ENCODE results near the gene TCIRG1.

Gene TCIRG1

DNA sequence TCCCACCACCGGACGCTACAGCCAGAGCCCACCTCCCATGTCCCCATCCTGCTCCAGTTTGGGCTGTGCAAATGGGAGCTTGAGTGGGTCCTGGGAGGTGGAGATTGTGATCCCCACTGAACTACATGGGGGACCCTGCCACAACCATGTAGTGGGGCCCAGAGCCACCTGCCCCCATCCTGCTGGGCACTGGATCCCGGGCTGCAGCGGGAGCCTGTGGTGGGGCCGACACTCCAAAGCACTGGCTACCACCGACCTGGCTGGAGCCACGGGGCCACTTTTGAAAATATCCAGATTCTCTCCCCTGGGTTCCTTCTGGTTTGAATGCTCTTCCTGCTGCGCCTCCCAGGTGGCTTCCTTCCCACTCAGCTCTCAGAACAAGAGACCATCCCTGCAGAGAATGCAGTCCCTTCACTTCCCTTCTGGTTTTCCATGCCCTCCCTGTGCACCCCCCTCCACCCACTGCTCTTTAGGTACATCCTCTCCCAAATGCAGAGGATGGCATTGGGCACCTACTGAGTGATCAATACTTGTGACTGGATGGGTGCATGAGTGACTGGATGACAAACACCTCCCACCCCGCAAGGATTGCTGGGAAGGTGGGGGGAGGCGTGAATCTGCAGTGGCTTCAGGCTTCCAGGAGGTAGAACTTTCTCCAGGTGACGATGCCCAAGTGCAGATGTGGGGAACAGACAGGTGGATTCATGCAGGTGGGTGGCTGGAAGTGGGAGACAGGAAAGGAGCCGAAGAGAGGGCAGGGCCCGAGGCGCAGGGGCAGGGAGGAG, 34.1 kb upstream of the TCIRG1 start:
- DNase-seq (ENCODE audit: low read depth in 1 of 2, low spot score in 1 of 2): no peak

DNA sequence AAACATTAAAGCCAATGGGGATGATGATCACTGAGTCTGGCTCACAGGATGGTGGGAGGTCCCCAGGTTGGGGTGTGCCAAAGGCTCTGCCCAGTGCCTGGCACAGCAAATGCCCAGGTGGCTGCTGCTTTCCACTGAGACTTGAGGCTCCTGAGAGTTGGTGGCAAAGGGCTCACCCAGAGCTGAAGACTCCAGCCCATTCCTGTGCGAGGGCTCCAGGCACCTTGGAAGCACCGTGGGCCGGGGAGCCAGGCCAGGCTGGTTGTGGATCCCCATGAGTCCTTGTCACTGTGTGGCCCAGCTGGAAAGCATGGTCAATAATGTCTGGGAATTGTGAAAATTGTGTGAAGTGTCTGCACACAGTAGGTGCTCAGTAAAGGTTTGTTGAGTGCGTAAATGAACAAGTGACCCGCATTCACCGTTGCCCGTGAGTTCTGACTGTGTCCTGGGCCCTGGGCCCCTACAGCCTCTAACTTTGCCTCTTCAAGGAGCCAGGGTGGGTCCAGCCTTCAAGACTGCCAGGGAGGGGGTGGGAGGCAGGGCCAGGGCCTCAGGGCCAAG, 32.1 kb upstream of the TCIRG1 start:
- DNase-seq (ENCODE audit: low read depth in 1 of 2, low spot score in 1 of 2): no peak

DNA sequence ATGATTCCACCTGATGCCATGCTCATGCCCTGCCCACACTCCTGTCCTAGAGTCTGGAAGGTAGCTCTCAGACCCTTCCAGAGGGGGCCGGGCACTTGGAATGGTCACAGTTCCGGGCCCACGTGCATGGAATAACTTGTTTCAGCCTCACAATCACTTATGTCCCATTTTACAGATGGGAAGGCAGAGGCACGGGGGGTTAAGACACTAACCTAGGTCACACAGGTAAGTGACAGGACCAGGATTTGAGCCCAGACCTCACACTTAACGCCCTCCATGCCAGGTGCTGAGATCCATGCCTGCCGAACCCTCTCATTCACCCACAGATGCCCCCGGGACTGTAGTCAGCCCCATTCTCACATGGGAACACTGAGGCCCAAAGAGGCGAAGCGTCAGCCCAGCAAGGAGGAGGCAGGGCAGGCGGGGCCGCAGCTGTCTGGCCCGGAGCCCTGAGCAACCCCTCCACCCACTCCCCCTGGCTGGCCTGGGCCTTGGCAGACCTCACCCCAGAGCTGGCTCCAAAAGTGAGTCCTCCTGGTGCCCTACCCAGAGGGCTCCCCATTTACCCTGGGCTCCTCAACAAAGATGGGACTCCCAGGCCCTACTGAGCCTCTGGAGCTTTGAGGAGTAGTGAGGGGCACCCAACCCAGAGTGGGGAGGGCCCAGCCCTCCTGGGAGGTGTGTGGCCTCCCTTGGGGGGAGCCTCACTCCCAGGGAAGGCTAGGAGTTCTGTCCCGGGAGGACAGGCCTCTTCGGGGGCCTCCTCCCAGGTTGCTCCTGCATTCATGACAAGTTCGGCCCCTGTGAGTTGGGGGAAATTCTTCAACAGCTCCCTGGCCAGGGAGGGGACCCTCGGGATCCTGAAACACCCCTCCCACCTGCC, 31.1 kb upstream of the TCIRG1 start:
- DNase-seq (ENCODE audit: low read depth in 1 of 2, low spot score in 1 of 2): no peak

DNA sequence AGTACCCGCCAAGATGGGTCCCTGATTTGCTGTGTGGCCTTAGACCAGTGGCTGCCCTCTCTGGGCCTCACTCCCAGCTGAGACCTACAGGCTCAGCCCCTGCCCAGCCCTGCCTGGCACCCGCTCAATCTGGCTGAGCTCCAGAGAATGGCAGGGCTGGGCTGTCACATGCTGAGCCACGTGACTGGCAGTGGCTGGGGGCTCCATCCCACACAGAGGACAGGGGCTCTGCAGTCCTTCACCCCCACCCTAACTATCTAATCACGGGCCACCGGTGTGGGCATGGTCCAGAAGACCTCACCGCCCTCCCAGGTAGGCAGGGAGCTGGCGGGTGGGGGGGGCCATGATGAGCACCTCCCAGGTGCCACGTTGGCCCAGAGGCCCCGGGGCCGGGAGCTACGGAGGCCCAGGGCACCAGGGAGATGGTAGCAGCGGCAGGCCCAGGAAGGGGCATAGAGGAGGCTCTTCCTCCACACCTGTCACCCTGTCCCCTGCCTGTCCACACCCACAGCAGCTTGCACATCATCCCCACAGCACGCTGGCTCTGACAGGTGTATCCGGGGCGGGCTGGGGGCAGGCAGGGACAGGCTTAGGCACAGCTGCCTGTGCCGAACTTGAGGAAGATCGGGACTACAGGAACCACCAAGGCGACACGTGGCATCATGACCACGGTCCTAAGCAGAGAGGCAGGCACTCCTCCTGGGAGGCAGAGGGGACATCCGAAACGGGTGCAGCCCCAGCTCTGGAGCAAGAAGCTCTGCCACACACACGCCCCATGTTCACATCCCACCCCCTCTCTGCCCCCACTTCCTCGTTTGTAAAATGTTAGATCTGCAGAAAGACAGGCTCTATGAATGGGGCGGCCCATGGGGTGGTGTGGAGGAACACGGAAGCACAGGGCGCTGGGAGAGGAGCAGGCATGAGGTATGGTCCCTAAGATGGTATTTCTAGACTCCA, 30.2 kb upstream of the TCIRG1 start:
- no peak for DNase-seq (ENCODE audit: low read depth in 1 of 2, low spot score in 1 of 2)

GRCh38 chr11:68009391-68010089, 29.3 kb upstream of the TCIRG1 start:
- DNase-seq (ENCODE audit: low read depth in 1 of 2, low spot score in 1 of 2): no peak

- no peak for DNase-seq (ENCODE audit: low read depth in 1 of 2, low spot score in 1 of 2)
Measured at GRCh38 chr11:68010090-68011041, 28.5 kb upstream of the TCIRG1 start, which contains the start of gene ALDH3B1. Gene ALDH3B1, plus strand, starts transcription at chr11:68010327. Its CDS starts 4,971 bp downstream, at chr11:68015298.

- no peak for DNase-seq (ENCODE audit: low read depth in 1 of 2, low spot score in 1 of 2)
Measured at GRCh38 chr11:68011051-68011943, 27.5 kb upstream of the TCIRG1 start.

- DNase-seq (ENCODE audit: low read depth in 1 of 2, low spot score in 1 of 2): no peak
Measured at GRCh38 chr11:68012044-68012842, 26.6 kb upstream of the TCIRG1 start.

DNA sequence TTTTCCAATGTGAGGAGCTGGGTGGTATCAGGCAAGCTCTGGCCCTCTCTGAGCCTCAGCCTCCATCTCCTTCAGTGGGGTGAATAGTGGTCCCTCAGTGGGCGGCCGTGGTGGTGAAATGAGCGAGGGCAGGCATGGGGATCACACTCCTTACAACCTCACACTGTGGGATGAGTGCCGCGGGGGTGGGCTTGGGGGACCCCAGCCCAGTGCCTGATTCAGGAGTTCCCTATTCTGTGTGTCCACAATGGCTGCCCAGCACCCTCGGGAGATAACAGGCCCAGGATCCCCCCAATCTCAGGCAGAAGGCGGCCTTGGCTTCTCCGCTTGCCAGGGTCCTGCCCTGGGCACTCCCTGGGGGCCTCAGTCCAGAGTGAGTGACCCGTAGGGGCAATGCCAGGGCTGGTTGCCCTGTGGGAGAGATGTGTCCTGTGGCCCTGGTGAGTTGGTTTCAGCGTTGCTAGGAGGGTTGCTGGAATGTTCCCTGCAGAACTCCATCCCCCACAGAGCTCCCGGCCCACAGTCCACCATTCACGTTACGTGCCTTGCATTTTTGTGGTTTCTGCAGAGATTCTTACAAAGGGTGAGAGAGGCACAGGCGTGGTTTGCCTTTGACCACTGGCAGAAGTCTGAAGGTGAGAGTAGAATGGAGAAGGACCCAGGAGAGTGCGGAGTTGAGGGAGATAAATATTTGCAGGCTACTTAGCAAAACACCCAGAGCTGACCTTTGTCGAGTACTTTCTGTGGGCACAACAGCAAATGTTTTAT, 25.8 kb upstream of the TCIRG1 start:
- DNase-seq (ENCODE audit: low read depth in 1 of 2, low spot score in 1 of 2): no peak

DNA sequence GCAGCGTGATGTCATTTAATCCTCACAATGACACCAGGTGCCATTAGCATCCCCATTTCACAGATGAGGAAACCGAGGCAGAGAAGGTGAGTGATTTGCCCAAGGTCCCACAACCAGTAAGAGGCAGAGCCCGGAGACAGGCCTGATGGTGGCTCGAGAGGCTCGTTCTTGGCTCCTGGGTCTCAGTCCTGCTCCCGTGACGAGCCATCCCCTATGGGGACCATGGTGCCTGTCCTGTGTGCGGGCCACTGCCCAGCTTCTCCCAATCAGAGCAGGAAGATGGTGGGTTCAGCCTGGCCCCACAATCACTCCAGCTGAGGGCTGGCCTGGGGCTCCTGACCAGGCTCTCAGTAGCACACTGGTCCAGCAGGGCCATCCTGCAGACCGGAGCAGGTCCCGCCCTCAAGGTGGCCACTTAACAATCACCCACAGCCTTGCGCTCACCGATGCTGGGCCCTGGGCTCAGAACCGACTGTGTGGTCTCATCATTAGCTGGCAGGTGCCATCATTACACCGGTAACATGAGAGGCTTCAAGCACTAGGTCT, 25.1 kb upstream of the TCIRG1 start:
- no peak for DNase-seq (ENCODE audit: low read depth in 1 of 2, low spot score in 1 of 2)

GRCh38 chr11:68014157-68014946, 24.5 kb upstream of the TCIRG1 start:
- no peak for DNase-seq (ENCODE audit: low read depth in 1 of 2, low spot score in 1 of 2)

DNA sequence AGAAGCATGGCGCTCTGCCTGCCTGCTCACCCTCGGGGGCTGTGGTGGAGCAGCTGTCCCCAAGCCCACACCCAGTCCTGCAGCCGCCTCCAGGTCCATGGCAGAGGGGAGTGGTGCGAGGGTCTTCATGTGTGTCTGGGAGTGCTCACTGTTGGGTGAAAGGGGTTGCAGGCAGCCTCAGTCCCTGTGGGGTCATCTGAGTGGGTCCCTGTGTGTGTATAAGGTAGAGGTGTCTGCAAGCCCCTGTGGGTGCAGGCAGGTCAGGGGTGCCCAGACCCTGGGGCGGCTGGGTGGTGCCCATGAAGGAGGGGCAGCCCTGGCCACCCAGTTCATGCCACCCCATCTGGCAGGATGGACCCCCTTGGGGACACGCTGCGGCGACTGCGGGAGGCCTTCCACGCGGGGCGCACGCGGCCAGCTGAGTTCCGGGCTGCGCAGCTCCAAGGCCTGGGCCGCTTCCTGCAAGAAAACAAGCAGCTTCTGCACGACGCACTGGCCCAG, 23.8 kb upstream of the TCIRG1 start:
- DNase-seq (ENCODE audit: low read depth in 1 of 2, low spot score in 1 of 2): no peak

DNA sequence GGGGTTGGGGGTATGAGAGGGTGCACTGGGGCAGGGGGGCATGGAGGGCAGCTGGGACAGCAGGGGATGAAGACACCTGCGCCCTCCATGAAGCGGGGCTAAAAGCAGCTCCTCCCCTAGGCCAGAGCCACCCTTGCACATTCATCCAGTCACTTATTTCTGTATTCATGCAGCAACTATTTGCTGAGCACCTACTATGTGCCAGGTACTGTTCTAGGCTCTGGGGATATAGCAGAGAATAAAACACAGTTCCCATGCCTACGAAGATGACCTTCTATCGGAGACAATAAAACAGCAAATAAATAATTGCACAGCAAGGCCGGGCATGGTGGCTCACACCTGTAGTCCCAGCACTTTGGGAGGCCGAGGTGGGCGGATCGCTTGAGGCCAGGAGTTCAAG, 23.4 kb upstream of the TCIRG1 start:
- no peak for DNase-seq (ENCODE audit: low read depth in 1 of 2, low spot score in 1 of 2)

GRCh38 chr11:68016161-68016903, 22.5 kb upstream of the TCIRG1 start:
- DNase-seq (ENCODE audit: low read depth in 1 of 2, low spot score in 1 of 2): no peak

All from activated CD4-positive, alpha-beta T cell treated with anti-CD3 and anti-CD28 coated beads, Interleukin-2, amount 50 U/mL, for 24 hours (primary cell).